ENCODE measurements around the gene NNT. TPM values are rescaled to one million over a fixed set of nuclear protein-coding genes. Genes with fewer than 3 reads are reported as not detected.
A peak's percentile ranks its signal among the peaks of the same experiment; 100 is the strongest.

The NNT gene
- total and polyA plus RNA-seq, 2 donors from 2014 or later: 56.4 to 101 TPM

GRCh38 chr5:43570450-43571158 lies 32.4 kb upstream of the NNT start:
- no peaks in the 10 kb centered on the region for H3K4me1 ChIP-seq (ENCODE audit: control insufficient read depth in 2 of 3, insufficient read depth in 2 of 3, low read depth in 1 of 3, low read length in 3 of 3)
- DNase-seq (no peak), FAIRE-seq (no peak)
- H3K4me3 ChIP-seq (ENCODE audit: low read length in 3 of 3): no peak overlapping the region
- TF ChIP-seq CTCF (IDR thresholded peaks at IDR 0.05; ENCODE audit: borderline replicate concordance, extremely low read depth, insufficient read depth): no peak
- no peaks in the 10 kb centered on the region for H3K36me3 ChIP-seq (ENCODE audit: control insufficient read depth in 2 of 3, insufficient read depth in 3 of 3, low read length in 3 of 3)
- no peaks in the 10 kb centered on the region for H3K27me3 ChIP-seq (ENCODE audit: control insufficient read depth, insufficient read depth, low read length)
- intact Hi-C loops (cut with DNase I): no loop called here
- H3K27ac ChIP-seq (ENCODE audit: low read depth in 2 of 2, low read length in 2 of 2): no peak overlapping the region
- H3K9ac ChIP-seq (ENCODE audit: low read length in 3 of 3): no peak overlapping the region
- no peaks in the 10 kb centered on the region for H3K9me3 ChIP-seq (ENCODE audit: control insufficient read depth in 2 of 3, insufficient read depth in 1 of 3, low read length in 3 of 3)

DNA sequence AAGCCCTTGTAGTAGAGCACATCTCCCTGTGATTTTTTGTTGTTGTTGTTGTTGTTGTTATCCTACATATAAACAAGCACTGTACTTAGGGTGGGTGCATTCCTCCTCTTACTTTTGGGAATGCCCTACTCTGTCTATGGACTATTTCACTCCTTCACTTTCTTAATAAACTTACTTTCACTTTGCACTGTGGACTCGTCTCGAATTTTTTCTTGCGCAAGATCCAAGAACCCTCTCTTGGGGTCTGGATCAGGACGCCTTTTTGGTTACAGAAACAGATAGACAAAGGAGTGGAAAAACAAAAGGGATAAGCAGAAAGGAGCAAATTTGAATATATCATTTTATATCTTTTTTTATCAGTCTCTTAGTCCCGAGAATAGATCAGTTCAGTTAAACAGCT lies 31.7 kb upstream of the NNT start:
- FAIRE-seq: no peak
- Histone ChIP-seq H3K9ac (ENCODE audit: low read length in 3 of 3) (no peak overlapping the region), H3K4me1 (ENCODE audit: control insufficient read depth in 2 of 3, insufficient read depth in 2 of 3, low read depth in 1 of 3, low read length in 3 of 3) (no peaks in the 10 kb centered on the region), H3K4me3 (ENCODE audit: low read length in 3 of 3) (peak overlapping the region in 1 of 3 donors; percentile 15), H3K9me3 (ENCODE audit: control insufficient read depth in 2 of 3, insufficient read depth in 1 of 3, low read length in 3 of 3) (no peaks in the 10 kb centered on the region), H3K27ac (ENCODE audit: low read depth in 2 of 2, low read length in 2 of 2) (no peak overlapping the region), H3K36me3 (ENCODE audit: control insufficient read depth in 2 of 3, insufficient read depth in 3 of 3, low read length in 3 of 3) (no peaks in the 10 kb centered on the region), H3K27me3 (ENCODE audit: control insufficient read depth, insufficient read depth, low read length) (no peaks in the 10 kb centered on the region)
- no peak for DNase-seq
- no peak for TF ChIP-seq CTCF (IDR thresholded peaks at IDR 0.05; ENCODE audit: borderline replicate concordance, extremely low read depth, insufficient read depth)
- intact Hi-C loops (cut with DNase I): no loop called here

DNA sequence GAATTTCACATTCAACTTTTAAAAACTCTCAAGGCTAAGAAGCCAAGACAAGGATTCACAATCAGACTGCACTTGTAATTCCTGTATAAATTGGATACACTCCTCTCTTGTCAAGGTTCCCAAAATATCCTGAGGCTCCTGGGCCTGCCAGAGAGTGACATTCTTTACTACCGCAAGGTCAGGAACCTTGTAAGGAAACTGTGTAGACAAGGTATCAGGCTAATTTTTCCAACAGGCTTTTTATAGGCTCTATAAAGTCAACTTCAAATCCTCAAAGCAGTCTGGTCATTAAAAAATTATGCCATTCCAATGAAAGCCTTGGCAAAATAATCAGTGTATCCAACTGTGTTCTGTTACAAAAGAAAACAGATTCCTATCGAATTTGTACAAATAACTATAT lies 30.6 kb upstream of the NNT start:
- DNase-seq (peak in 1 of 5 donors; percentile 39), FAIRE-seq (no peak)
- Histone ChIP-seq H3K27ac (ENCODE audit: low read depth in 2 of 2, low read length in 2 of 2) (peak overlapping the region in 1 of 2 donors; percentile 9), H3K4me1 (ENCODE audit: control insufficient read depth in 2 of 3, insufficient read depth in 2 of 3, low read depth in 1 of 3, low read length in 3 of 3) (no peaks in the 10 kb centered on the region), H3K9me3 (ENCODE audit: control insufficient read depth in 2 of 3, insufficient read depth in 1 of 3, low read length in 3 of 3) (no peaks in the 10 kb centered on the region), H3K4me3 (ENCODE audit: low read length in 3 of 3) (no peak overlapping the region), H3K36me3 (ENCODE audit: control insufficient read depth in 2 of 3, insufficient read depth in 3 of 3, low read length in 3 of 3) (peaks cover 0 to 2% (median 0%) of the 10 kb centered on the region in 3 donors), H3K9ac (ENCODE audit: low read length in 3 of 3) (no peak overlapping the region), H3K27me3 (ENCODE audit: control insufficient read depth, insufficient read depth, low read length) (no peaks in the 10 kb centered on the region)
- no peak for TF ChIP-seq CTCF (IDR thresholded peaks at IDR 0.05; ENCODE audit: borderline replicate concordance, extremely low read depth, insufficient read depth)
- intact Hi-C loops (cut with DNase I): no loop called here

All from kidney (tissue), 14 donors.